Cortex of kidney (tissue), 1 donor: ENCODE data around the gene TMEM163.

Experiments used
- DNase-seq: peaks from one replicate; lab custom pipeline; 2025; lab: John Stamatoyannopoulos, UW

The TMEM163 gene

GRCh38 chr2:134458473-134458853 lies 260.3 kb downstream of the TMEM163 start:
- DNase-seq: no peak

DNA sequence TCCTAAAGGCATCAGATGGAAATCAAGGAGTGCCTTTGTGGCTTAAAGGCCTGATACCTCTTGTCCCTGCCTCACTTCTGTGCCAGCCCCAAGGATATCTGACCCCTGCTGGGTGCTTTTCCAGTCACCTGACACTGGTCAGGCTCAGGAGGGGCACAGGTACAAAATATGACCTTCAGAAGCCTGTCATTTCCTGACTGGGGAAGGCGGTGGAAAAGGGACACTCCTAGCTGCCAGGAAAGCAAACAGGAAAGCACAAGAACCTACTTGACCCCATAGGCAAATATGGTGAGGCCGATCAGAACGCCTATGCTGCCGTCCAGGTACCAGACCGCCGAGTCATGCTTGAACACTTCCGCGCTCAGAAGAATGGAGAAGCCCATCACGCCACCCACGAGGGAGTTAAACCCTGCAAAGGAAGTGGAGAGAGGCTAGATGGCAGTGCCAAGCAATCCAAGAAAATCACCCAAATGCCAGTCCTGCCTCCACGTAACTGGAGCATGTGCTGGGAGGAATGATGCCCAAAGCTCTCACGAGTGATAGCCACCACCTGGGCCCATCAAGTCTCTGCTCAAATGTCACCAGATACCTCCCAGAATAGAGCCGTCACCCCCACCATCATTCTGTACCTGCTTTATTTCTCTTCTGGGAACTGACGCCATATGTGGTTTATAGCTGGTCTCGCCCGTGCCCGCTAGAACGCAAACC lies 260.9 kb downstream of the TMEM163 start:
- no peak for DNase-seq

DNA sequence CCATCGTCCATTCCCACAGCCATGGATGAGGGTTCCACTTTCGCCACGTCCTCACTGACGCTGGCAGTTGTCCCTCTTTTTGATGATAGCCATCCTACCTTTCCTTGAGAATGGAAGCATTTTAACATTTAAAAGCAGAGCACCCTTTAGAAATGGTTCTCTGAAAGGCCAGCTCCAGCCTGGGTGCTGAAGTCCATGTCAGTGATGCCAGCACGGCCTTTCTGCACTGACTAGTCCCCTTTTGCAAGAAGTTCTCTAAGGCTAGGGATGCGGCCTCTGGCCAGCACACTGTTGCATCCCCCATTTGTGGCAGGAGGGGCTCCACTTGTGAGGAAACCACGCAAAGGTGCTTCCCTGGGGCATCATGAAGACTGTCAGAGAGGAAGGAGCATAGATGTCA lies 261.4 kb downstream of the TMEM163 start:
- no peak for DNase-seq

DNA sequence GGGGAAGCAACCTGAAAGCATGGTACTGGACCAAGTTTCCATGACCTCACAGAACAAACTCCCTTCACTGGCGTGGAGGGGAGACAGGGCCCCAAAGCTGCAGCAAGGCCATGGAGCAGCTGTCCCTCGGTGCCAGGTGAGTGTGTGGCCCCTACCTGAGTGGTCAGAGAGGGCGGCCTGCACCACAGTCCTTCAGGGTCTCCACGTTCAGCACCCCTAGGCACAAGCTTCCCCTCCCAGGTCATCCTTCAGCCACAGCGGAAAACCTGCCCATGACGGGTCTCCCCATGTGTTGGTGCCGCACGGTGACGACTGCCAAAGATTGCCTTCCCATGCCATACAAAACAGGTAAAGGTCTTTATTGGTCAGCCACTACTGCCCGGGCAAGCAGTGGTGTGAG lies 263.4 kb downstream of the TMEM163 start:
- DNase-seq: no peak

DNA sequence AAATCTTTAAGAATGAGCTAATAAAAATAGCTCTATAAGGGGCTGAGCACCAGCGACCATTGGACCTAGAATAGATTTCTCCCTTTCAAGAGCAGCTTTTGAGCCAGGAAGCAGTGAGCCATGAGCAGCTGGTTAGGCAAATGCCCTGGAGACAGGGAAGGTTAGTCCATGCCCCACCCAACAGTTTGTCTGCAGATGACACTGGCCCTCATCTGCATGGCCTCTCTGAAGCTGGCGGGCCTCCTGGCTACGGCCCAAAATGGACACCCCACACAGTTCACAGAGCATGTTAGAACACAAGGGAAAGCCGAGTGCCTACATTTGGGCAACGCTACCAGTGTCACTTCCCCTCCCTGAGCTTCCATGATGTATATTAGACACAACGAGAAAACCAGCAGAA lies 263.9 kb downstream of the TMEM163 start:
- no peak for DNase-seq

GRCh38 chr2:134454426-134454825 lies 264.4 kb downstream of the TMEM163 start:
- no peak for DNase-seq

DNA sequence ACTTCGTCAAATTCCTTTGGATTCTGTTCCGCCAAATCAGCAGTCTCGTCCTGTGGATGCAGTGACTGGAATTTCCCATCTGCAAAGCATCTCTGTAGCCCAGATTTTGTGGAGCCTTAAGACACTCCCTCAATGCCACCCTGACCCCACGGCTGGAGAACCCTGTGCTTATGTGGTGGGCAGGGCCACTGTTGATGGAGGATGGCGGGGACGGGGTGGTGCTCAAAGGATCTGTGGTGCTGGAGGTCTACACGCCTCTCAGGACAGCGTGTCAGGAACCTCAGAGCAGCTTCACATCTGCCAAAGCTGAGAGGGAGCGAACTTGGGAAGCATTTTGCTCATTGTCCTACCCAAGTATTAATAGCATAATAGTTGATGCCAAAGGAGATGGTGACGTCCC lies 264.8 kb downstream of the TMEM163 start:
- DNase-seq: no peak

DNA sequence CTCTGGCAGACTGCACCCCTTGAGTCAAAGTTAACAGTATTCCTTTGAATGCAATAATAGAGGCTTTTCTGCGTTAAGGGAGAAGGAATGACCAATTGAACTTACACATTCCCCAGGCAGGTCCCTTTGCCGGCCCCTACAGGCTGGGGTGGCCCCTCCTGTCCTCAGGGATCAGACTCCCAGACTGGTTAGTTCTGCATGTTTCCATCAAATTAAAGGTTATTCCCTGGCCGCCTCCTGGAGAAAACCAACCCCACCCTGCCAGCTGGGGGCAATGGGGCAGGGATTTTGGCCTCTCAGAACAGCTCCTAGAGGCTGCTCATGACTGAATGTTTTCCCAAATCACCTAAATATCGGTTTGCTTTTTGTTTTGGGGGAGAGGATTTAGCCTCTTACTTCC lies 265.3 kb downstream of the TMEM163 start:
- no peak for DNase-seq

GRCh38 chr2:134452042-134452733 lies 266.6 kb downstream of the TMEM163 start:
- no peak for DNase-seq

GRCh38 chr2:134451347-134451630 lies 267.5 kb downstream of the TMEM163 start:
- DNase-seq: no peak

- no peak for DNase-seq
Measured at GRCh38 chr2:134449751-134450513, 268.9 kb downstream of the TMEM163 start.

- DNase-seq: no peak
Measured at GRCh38 chr2:134449157-134449556, 269.6 kb downstream of the TMEM163 start.

GRCh38 chr2:134448650-134449049 lies 270.1 kb downstream of the TMEM163 start:
- no peak for DNase-seq

GRCh38 chr2:134447669-134448068 lies 271.1 kb downstream of the TMEM163 start:
- no peak for DNase-seq

DNA sequence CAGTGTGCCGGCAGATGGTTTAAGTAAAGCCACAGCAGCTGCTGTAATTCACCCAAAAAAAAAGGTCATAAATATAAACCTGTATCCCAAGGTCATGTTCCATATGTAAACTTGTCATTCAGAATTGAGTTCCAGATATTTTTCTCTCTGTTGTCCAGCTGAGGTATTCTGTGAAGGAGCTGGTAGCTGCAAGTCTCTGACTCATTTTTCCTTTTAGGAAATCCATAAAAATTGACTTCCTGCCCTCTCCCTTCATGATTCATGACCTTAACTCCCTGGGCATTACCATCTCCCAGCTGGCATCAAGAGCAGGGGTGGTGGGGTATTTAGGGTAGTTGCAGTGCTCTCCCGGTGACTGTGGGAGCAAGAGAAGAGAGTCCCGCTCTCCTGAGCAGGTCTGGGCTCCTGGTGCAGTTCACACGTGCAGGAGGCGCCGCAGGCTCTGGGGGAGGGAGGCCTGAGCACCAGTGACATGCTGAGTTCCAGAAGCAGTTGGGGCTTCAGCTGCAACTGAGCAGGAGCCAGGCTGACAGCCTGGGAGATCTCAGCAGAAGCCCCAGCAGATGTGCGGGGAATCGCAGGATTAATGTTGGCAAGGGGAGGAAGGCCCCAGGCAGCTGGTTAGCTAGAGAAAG lies 272.3 kb downstream of the TMEM163 start:
- DNase-seq: no peak

DNA sequence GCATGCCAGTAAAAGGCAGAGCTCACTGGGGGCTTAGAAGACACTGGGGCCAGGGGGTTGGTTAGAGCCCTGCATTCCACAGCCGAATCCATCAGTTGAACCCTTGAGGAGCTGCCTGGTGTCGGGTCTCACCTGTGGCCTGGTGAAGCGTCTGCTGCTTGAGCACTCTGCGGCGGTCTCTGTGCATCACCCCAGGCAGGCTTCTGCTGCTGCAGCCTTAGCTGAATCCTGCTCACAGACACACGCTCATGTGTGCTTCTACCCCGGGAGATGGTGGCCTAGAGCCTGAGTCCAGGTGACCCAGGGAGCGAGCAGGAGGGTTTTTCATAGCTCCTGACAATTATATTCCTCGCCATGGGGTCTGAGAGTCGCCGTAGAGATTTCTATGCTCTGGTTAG lies 272.8 kb downstream of the TMEM163 start:
- DNase-seq: no peak

DNA sequence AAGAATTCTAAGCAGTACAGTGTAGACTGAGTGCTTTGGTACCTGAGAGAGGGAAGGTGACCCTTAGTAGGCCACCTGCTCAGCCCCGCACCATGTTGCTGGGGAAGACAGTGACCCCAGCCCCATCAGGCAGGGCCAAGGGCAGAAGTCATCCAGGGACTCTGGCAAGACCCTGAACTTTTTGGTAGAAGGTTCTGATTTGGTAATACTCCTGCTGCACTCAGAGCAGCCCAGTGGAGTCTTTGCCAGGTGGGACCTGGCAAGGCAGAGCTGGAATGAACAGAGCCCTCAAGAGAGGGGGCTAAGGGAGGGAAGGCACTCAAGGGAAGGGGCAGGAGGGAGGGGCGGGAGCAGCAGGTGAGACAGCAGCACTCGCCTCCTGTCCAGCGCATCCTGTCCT lies 273.7 kb downstream of the TMEM163 start:
- no peak for DNase-seq

- no peak for DNase-seq
Measured at GRCh38 chr2:134443814-134444480, 274.9 kb downstream of the TMEM163 start.

- no peak for DNase-seq
Measured at GRCh38 chr2:134441153-134441863, 277.5 kb downstream of the TMEM163 start.

GRCh38 chr2:134440336-134440909 lies 278.4 kb downstream of the TMEM163 start:
- DNase-seq: no peak

- no peak for DNase-seq
Measured at GRCh38 chr2:134438371-134438770, 280.4 kb downstream of the TMEM163 start.
